Measurements from ENCODE around the gene IL15.

DNA sequence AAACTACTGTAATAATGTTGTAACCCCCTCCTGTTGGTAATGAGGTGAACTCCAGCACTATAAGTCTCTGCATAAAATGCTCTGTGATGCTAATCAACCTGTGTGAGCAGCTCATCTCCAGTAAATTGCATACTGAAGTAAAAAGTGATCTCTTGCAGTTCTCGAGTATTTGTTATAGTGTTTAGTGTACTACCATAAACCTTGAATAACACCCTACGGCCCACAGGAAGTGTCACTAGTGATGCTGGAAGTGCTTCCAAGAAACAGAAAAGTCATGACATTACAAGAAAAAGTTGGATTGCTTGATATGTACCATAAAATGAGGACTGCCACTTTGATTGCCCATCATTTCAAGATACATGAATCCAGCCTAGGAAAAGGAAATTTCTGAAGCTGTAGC is 39.0 kb downstream of the IL15 start:
- TF ChIP-seq, protein P1, sequence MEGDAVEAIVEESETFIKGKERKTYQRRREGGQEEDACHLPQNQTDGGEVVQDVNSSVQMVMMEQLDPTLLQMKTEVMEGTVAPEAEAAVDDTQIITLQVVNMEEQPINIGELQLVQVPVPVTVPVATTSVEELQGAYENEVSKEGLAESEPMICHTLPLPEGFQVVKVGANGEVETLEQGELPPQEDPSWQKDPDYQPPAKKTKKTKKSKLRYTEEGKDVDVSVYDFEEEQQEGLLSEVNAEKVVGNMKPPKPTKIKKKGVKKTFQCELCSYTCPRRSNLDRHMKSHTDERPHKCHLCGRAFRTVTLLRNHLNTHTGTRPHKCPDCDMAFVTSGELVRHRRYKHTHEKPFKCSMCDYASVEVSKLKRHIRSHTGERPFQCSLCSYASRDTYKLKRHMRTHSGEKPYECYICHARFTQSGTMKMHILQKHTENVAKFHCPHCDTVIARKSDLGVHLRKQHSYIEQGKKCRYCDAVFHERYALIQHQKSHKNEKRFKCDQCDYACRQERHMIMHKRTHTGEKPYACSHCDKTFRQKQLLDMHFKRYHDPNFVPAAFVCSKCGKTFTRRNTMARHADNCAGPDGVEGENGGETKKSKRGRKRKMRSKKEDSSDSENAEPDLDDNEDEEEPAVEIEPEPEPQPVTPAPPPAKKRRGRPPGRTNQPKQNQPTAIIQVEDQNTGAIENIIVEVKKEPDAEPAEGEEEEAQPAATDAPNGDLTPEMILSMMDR (IDR thresholded peaks at IDR 0.05): no peak
- TF ChIP-seq POLR2A (IDR thresholded peaks at IDR 0.05): no peak
